Measurements from ENCODE around the gene GULP1. TPM values are rescaled to one million over a fixed set of nuclear protein-coding genes. Genes with fewer than 3 reads are reported as not detected.

Gene GULP1
- total and polyA plus RNA-seq, 2 of the 4 experiments (the other 2 are of a cell fraction), result 24.4 to 40.1 TPM

GRCh38 chr2:188327518-188328213, 36.0 kb downstream of the GULP1 start:
- peak overlapping the region; percentile 5; the same call in 1 of the 2 replicates for H3K14ac ChIP-seq (replicated peaks; ENCODE audit: low read depth, low read length)
- no peak overlapping the region for H4K5ac ChIP-seq (ENCODE audit: low read depth, low read length)
- DNase-seq, result no peak
- ChIA-PET POLR2A (ENCODE audit: unreplicated experiment) (no interaction called here), CTCF (no interaction called here)
- H3K27ac ChIP-seq (ENCODE audit: insufficient read depth, low read length), result no peak overlapping the region
- intact Hi-C loops (cut with micrococcal nuclease), result no loop called here
- H4K20me1 ChIP-seq (ENCODE audit: insufficient read depth, low read length), result no peaks in the 10 kb centered on the region
- TF ChIP-seq MAZ (IDR thresholded peaks at IDR 0.05; ENCODE audit: borderline replicate concordance, low read depth, low read length) (no peak), MAFK (IDR thresholded peaks at IDR 0.05; ENCODE audit: low read depth, low read length) (no peak), NFE2L2 (IDR thresholded peaks at IDR 0.05; ENCODE audit: low read depth, low read length) (no peak), POLR2A (IDR thresholded peaks at IDR 0.05; ENCODE audit: low read depth, low read length) (no peak), USF2 (IDR thresholded peaks at IDR 0.05; ENCODE audit: low read depth, low read length) (no peak), RAD21 (IDR thresholded peaks at IDR 0.05; ENCODE audit: low read length) (no peak), MXI1 (IDR thresholded peaks at IDR 0.05; ENCODE audit: borderline replicate concordance, low read depth, low read length) (no peak), CEBPB (IDR thresholded peaks at IDR 0.05; ENCODE audit: low read depth, low read length) (no peak), BHLHE40 (IDR thresholded peaks at IDR 0.05; ENCODE audit: low read depth, low read length) (no peak), FOS (IDR thresholded peaks at IDR 0.05; ENCODE audit: low read depth, low read length) (no peak), SMC3 (IDR thresholded peaks at IDR 0.05; ENCODE audit: low read depth, low read length) (no peak), RCOR1 (IDR thresholded peaks at IDR 0.05; ENCODE audit: insufficient replicate concordance, low read length) (no peak), CHD1 (IDR thresholded peaks at IDR 0.05; ENCODE audit: low read depth, low read length) (no peak), RFX5 (IDR thresholded peaks at IDR 0.05; ENCODE audit: low read depth, low read length) (no peak), ELK1 (IDR thresholded peaks at IDR 0.05; ENCODE audit: borderline replicate concordance, low read depth, low read length) (no peak), CTCF (conservative IDR thresholded peaks at IDR 0.05; ENCODE audit: low read depth, low read length) (no peak)
- no peak overlapping the region for H3K4ac ChIP-seq (ENCODE audit: low read depth, low read length)
- H3K9me3 ChIP-seq (ENCODE audit: control insufficient read depth, insufficient read depth, low read length), result no peaks in the 10 kb centered on the region
- no peak overlapping the region for H3K9ac ChIP-seq (ENCODE audit: low read depth, low read length)
- H3K4me1 ChIP-seq (ENCODE audit: control insufficient read depth, insufficient read depth, low read length), result peaks cover 19% of the 10 kb centered on the region
- H2BK15ac ChIP-seq (ENCODE audit: low read depth, low read length), result 0 out of 3 replicates have a peak overlapping the region, but pooled peaks have one; percentile 32
- no peaks in the 10 kb centered on the region for H3K36me3 ChIP-seq (ENCODE audit: control insufficient read depth, insufficient read depth, low read length)
- no peak overlapping the region for H2AFZ ChIP-seq (replicated peaks; ENCODE audit: low read length, poor library complexity)
- no TSS peak for BruUV-seq (replicated peaks)
- peak overlapping the region; percentile 60; the same call in 1 of the 2 replicates for H3K4me2 ChIP-seq (ENCODE audit: low read depth, low read length)
- H3K56ac ChIP-seq (ENCODE audit: extremely low read depth, insufficient read depth, low read length), result no peak overlapping the region
- no peak for ATAC-seq (ENCODE audit: low read depth)
- no peak overlapping the region for H3K4me3 ChIP-seq (ENCODE audit: insufficient read depth, low read depth, low read length)
- no peak overlapping the region for H3K23ac ChIP-seq (ENCODE audit: low read depth, low read length)
- peaks cover 4% of the 10 kb centered on the region for H3K9me1 ChIP-seq (ENCODE audit: insufficient read depth, low read length)
- no peak overlapping the region for H4K91ac ChIP-seq (ENCODE audit: insufficient read depth, low read depth, low read length)
- no peak overlapping the region; the same call in 1 of the 2 replicates for H2BK120ac ChIP-seq (ENCODE audit: low read depth, low read length)
- in situ Hi-C loops (cut with MboI; ENCODE audit: low sequenced_read_pairs), result no loop called here
- no peak overlapping the region for H2AK5ac ChIP-seq (ENCODE audit: low read depth, low read length)
- no peaks in the 10 kb centered on the region for H3K27me3 ChIP-seq (ENCODE audit: control insufficient read depth, insufficient read depth, low read length)
- H2BK5ac ChIP-seq (ENCODE audit: low read depth, low read length, poor library complexity, severe bottlenecking), result no peak overlapping the region
- H3K79me1 ChIP-seq (ENCODE audit: low read depth in 1 of 2, low read length in 2 of 2), result peaks cover 30 to 45% of the 10 kb centered on the region in 2 experiments
- no peak overlapping the region for H2AK9ac ChIP-seq (replicated peaks; ENCODE audit: low read depth, low read length, poor library complexity)
- H4K8ac ChIP-seq (ENCODE audit: low read depth in 2 of 2, low read length in 2 of 2), result 0 out of 4 replicates have a peak overlapping the region, but pooled peaks of 1 of the 2 experiments have one; percentile 0
- dilution Hi-C loops (cut with HindIII; ENCODE audit: low sequenced_read_pairs, unreplicated experiment), result no loop called here
- H3K18ac ChIP-seq (ENCODE audit: low read depth, low read length), result peak overlapping the region; percentile 14; the same call in 1 of the 2 replicates
- H2BK20ac ChIP-seq (ENCODE audit: low read depth, low read length), result 0 out of 2 replicates have a peak overlapping the region, but pooled peaks have one; percentile 22
